Gastroesophageal sphincter (tissue), 3 donors: ENCODE results near the gene TMEM87A.

Source experiments
- CTCF ChIP-seq, 4 experiments: fragments of 200-600 bp in 2 of 4; fragments of 450-650 bp in 2 of 4; sonication (generic) in 1 of 4; IDR thresholded peaks; one replicate each; pipeline ENCODE4 v1.5.1; 2017 to 2019; ENCODE audit warnings: antibody characterized with exemption in 4 of 4, mild to moderate bottlenecking in 2 of 4, moderate library complexity in 2 of 4
- EP300 ChIP-seq: sonication (generic); formaldehyde crosslinking; IDR thresholded peaks from one replicate; pipeline ENCODE4 v1.6.1; 2017; ENCODE audit warnings: antibody characterized with exemption, mild to moderate bottlenecking
- POLR2A ChIP-seq, 2 donors: fragments of 450-650 bp; IDR thresholded peaks; one replicate each; pipeline ENCODE4 v1.6.1; 2017; ENCODE audit warnings: antibody characterized with exemption in 2 of 2, mild to moderate bottlenecking in 2 of 2, moderate library complexity in 1 of 2
- POLR2AphosphoS5 ChIP-seq: sonication (generic); formaldehyde crosslinking; IDR thresholded peaks from one replicate; pipeline ENCODE4 v1.6.1; 2017; ENCODE audit warnings: antibody characterized with exemption

- TF ChIP-seq CTCF (IDR thresholded peaks at IDR 0.05) (no peak), POLR2A (IDR thresholded peaks at IDR 0.05) (no peak), POLR2AphosphoS5 (no peak), EP300 (no peak)
Measured at GRCh38 chr15:42193383-42193782, 79.8 kb downstream of the TMEM87A start.
